GM19455 (cell line): ENCODE measurements around the gene PRDX3.
A peak's percentile ranks its signal among the peaks of the same experiment; 100 is the strongest.
"Not testable (repeated sequence)": the region's sequence is repeated elsewhere in the genome, so short reads cannot be mapped to it uniquely, and the experiment has no call there.

ENCODE experiments used
- ATAC-seq: cut with Tn5 transposase; IDR thresholded peaks from one replicate; pipeline ENCODE4 v1.9.1; 2021; ENCODE audit not compliant: unreplicated experiment

PRDX3 gene

DNA sequence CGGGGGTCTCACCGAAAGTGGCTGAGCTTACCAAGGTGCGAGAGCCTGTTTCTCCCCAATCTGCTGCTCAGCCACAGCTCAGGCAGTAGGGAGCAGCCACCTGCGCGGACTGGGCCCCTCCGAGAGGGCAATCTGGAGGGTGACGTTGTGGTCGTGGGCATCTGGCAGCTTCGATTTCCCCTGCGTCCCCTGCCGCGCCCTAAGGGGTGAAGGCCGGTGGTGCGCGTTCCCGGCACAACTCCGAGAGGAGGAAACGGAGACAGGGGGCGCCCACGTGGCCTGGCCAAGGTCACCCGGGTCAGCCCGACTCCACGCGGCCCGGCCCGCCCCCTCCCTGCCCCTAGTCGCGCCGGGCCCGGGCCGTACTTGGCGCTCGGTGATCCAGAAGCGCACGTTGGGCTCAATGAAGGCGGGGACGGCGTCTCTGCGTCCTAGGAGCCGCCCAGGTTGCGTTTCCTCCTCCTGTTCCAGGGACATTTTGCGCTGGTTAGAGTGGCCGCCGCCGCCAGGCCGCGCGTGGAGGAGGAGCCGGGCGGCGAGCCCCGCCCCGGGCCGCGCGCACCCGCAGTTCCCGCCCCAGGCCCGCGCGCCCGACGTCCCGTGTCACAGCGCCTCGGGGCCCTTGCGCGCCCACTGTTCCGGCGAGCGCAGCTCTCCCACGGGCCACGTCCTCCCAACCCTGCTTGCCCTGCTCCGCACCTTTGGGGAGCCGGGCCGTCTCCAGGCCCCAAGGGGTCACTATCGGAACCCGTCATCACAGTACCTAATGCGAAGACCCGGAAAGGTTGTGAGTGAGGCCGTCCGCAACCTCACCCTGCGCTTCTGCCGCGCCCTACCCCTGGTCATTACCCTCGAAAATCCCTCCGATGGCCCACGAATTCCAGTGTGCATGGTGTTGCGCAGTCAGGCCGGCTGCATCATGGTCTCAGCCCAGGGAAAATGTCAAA is 13.2 kb downstream of the PRDX3 start, which contains the start of gene SFXN4:
TSS of gene SFXN4 (minus strand) at position 544 of the 947 bp plus-strand sequence. CDS start at position 477, 67 bp downstream.
- ATAC-seq = peak; percentile 95

DNA sequence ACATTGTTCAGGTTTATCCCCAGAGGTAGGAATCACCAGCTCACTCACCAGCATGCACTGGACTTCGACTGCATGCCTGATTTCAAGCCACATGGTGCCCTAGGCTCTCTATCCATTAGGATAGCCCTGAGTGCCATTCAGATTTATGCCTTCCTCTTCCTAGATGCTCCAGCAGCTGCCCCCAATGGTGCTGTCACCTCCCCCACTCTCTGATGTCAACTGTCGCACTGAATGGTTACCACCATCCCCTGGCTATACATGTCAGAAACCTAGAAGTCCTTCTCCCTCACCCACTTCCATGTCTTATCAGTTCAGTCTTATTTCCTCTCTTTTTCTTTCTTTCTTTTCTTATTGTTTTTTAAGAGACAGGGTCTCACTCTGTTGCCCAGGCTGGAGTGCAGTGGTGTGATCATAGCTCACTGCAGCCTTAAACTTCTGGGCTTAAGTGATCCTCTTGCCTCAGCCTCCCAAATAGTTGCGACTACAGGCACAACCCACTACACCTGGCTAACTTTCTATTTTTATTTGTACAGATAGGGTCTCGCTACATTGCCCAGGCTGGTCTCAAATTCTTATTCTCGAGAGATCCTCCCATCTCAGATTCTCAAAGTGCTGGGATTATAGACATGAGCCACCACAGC is 16.0 kb downstream of the PRDX3 start:
- no peak for ATAC-seq

DNA sequence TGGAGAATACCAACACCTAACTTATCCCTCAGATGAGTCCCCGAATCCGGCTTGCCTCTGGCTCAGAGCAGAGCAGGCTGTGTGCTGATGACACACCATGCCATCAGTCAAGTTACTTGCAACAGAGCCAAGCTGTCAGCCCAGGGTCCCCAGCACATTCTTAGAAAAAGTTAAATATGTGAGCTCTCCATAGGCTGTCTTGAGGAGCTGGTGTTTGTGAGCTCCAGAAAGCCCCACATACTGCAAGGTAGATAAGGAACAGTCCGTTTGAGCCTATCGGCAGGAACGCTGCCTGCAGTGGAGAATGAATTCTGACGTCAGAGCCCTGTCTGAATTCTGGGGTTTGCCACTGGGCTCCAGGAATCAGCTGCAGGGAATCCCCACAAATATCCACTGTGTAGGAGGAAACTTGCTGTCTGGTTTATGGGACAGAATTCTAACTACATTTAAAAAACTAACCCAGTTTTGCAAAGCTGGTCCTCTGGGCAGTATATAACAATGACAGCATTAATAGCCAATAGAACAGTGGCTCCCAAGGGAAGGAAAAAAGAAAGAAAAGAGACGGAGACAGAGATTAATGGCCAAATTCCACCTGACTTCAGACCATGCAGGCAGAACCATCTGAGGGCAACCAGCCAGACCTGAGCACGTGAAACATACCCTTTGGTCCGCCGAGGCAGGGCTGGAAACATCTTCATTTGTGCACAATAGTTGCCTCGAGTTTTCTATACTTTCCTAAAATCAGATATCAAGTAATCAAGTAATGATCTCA is 16.7 kb downstream of the PRDX3 start:
- no peak for ATAC-seq

DNA sequence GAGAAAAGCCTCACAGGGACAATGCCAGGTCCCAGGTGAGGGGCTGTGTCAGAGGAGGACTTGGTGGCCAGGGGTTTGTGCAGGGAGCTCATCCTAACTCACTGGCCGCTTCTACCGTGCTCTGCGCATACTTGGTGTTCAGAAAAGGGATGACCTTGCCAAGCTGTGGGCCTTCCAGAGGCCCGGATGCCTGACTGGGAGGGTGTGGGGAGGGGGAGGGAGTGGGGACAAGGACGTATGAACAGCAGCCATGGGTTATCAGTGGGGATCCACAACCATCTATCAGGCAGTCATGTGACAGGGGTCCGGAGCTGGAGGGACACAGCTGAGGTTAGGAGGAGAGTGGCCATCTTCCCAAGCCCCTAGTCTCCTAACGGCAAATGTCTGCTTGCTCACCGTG is 19.3 kb downstream of the PRDX3 start:
- ATAC-seq = no peak

DNA sequence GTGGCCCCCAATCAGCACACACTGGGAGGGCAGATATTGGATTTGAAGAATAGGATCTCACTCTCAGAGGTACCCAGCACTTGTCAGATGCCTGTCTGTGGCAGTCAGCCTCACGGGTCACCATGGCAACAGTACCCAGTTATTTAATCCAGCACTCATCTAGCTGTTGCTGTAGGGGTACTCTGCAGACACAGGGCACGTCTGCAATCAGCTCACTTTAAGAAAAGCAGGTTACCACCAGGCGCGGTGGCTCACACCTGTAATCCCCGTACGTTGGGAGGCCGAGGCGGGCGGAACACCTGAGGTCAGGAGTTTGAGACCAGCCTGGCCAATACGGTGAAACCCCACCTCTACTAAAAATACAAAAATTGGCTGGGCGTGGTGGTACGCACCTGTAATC is 25.0 kb downstream of the PRDX3 start:
- no peak for ATAC-seq

DNA sequence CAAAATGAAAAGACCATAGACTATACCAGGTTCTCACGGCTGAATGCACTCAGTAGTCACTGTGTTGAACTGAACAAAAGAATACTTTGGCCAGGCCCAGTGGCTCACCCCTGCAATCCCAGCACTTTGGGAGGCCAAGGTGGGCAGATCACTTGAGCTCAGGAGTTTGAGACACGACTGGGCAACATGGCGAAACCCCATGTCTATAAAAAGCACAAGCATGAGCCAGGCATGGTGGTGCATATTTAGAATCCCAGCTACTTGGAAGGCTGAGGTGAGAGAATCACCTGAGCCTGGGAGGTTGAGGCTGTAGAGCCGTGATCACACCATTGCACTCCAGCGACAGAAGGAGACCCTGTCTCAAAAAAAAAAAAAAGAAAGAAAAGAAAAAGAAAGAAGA is 25.6 kb downstream of the PRDX3 start:
- no peak for ATAC-seq

DNA sequence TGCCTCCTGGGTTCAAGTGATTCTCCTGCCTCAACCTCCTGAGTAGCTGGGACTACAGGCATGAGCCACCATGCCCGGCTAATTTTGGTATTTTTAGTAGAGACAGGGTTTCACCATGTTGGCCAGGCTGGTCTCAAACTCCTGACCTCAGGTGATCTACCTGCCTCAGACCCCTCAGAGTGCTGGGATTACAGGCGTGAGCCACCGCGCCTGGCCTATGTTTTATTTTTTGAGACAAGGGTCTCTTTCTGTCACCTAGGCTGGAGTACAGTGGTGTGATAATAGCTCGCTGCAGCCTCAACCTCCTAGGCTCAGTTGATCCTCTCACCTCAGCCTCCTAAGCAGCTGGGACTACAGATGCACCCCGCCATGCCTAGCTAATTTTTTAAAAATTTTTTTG is 27.0 kb downstream of the PRDX3 start:
- not testable (repeated sequence) for ATAC-seq

DNA sequence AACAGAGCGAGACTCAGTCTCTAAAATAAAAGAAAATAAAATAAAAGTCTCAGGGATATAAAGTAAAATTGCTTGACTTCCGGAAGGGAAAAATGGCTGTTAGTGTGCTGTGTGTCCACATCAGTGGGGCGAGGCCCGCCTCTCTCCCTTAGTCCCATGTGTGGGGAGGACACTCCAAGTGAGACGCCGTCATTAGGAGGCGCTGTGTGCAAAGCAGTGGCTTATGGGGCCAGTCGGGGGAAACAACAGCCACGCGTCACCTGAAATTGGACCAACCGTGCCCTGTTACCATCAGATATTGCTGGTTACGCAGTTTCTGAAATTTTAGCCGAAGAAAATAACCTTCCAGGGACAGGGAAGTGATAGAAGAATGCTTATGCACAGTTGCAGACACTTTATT is 28.9 kb downstream of the PRDX3 start:
- no peak for ATAC-seq

DNA sequence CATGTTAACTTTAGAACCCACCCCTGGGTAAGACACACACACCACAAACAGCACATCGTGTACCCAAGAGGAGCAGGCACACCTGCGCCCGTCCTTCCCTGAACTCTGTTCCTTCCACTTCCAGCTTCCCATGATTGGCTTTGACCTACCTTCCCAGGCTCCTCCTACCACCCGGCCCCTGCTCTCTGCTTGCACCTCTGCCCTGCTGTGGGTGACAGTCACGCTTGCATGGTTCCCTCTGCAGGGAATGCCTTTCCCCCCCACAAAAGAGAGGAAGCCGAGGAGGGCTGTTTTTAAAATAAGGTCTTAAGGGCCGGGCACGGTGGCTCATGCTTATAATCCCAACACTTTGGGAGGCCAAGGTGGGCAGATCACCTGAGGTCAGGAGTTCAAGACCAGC is 29.5 kb downstream of the PRDX3 start:
- ATAC-seq = no peak

DNA sequence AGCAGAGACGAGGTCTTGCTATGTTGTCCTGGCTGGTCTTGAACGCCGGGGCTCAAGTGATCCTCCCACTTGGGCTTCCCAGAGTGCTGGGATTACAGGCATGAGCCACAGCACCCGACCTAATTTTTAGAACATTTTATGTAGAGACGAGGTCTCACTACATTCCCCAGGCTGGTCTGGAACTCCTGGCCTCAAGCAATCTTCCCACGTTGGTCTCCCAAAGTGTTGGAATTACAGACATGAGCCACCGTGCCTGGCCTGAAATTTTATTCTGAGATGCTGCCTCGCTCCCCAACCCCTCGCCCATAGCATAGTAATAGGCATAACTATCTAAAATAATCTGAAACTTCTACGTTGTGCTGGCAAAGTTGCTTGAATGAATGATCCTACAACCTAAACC is 35.0 kb downstream of the PRDX3 start:
- no peak for ATAC-seq

DNA sequence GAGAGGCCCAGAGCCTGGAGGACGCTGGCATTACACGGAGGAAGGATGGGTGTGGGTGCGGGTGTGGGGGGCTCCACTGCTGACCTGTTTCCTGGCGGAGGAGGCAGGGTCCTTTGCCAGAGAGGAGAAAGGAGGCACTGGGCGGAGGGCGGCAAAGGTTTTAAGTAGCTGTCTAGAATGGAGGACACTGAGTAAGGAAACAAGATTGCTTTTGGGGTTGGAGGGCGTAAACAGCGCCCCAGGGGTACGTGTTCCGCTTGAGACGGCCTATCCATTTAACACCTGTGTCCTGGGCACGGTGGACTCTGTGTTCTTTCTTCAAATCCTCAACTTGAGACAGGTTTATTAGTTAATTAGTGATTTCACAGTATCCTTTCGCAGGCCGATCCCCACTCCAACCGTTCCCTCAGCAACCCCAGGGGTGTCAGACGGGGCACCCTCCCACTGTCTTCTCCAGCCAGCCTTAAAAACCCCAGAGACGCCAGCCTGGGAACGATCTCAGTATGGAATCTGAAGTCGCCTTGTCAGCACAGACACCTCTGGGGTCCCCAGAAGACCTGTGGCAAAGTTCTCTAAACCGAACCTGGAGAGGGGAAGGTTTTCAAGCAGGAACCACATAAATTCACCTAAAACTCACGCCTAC is 37.9 kb downstream of the PRDX3 start:
- no peak for ATAC-seq

DNA sequence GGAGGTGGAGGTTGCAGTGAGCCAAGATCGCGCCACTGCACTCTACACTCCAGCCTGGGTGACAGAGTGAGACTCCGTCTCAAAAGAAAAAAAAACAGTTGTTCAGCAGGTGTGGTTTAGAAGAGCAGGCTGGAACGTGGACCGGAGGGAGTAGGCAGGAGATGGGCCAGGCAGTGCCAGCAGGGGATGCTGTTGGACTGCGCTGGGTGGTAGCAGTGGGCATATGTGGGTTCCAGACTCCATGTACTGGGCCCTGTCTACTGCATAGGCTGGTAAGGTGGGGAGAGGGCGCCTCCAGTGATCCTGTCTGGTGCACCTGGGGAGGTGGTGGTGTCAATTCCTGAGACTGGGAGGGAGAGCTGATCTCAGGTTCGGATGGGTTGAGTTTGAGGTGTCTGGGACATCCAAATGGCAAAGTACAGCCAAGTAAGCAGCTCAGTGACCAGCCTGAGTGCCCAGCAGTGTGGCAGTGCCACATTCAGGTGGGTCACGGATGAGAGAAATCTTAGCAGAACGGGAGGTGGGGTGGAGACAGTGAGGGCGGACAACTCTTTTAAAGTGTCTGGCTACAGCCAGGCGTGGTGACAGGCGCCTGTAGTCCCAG is 39.0 kb downstream of the PRDX3 start:
- ATAC-seq = no peak

DNA sequence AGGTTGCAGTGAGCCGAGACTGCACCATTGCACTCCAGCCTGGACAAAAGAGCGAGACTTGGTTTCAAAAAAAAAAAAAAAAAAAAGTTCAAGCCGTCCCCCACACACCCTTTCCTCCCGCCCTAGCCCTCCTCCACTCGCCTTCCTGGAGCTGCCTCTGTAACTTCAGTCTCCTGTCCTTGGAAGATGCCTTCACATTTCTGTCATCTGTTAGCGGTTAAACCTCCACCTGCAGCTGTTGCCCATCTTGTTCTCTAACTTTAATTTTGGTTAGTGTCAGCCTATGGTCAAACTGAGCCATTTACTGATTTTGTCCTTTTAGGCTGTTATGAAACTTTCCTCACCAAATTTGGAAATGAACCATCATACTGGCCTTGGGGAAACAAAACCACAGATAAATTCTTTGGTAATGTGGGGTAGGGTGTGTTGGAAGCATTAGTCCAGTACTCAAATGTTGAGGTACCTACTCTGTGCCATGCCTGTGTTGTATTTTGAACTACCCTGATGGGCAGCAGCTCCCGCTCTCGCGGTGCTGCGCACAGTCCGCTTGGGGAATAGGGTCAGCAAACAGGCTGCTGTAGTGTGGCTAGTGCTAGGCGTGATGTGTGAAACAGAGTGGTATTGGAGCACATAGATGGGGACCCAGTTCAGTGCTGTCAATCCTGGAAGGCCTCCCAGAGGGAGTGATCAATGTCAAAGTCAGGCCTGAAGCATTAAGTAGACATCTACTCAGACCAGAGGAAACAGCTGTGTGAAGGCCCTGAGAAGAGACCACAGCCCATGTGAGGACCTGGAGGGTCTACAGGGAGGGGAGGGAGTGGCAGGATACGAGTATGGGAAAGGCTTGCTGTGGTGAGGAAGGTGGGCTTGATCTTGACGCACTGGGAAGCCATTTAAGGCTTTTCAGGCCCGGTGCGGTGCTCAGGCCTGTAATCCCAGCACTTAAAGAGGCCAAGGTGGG is 40.0 kb downstream of the PRDX3 start:
- no peak for ATAC-seq

DNA sequence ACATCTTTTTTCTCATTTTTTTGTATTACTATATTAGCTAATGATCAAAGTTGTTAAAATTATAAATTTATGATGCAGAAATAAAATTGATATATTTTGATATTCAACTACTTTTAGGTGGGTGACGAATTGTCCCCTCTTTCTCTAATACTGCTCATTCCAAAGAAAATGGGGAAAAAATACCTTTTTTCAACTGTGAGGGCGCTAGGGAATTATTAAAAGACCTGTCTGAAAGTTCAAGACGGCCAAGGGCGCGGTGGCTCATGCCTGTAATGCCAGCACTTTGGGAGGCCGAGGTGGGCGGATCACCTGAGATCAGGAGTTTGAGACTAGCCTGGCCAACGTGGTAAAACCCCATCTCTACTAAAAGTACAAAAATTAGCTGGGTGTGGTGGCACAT is 40.7 kb downstream of the PRDX3 start:
- ATAC-seq = not testable (repeated sequence)

DNA sequence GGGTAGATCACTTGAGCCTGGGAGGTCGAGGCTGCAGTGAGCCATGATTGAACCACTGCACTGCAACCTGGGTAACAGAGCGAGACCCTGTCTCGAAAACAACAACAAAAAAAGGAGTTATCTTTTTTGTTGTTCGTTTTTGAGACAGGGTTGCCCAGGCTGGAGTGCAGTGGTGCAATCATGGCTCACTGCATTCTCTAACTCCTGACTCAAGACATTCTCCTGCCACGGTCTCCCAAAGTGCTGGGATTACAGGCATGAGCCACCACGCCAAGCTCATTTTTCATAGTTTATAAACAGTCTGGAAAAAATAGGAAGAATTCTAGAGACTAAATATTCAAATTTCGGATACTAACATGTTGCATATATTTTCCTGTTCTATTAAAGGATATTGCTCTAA is 42.5 kb downstream of the PRDX3 start:
- no peak for ATAC-seq

DNA sequence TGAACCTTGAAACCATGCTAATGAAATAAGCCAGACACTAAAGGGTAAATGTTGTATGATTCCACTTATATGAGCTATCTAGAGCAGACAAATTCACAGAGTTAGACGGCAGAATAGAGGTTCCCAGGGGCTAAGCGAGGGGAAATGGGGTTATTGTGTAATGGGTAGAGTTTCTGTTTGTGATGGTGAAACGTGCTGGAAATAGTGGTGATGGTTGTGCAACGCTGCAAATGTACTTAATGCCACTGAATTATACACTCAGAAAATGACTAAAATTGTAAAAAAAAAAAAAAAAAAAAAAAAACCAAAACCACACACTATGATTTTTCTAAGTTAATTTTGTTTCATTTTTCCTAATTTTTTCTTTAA is 43.1 kb downstream of the PRDX3 start:
- no peak for ATAC-seq

DNA sequence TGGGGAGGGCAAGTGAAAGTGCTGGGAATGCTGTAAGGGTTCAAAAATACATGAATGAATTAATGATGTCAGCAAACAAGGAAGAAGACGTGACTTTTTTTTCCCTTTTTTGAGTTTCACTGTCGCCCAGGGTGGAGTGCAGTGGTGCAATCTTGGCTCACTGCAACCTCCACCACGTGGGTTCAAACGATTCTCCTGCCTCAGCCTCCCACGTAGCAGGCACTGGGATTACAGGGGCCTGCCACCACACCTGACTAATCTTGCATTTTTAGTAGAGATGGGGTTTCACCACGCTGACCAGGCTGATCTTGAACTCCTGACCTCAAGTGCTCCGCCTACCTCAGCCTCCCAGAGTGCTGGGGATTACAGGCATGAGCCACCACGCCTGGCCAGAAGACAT is 44.7 kb downstream of the PRDX3 start:
- ATAC-seq = no peak

DNA sequence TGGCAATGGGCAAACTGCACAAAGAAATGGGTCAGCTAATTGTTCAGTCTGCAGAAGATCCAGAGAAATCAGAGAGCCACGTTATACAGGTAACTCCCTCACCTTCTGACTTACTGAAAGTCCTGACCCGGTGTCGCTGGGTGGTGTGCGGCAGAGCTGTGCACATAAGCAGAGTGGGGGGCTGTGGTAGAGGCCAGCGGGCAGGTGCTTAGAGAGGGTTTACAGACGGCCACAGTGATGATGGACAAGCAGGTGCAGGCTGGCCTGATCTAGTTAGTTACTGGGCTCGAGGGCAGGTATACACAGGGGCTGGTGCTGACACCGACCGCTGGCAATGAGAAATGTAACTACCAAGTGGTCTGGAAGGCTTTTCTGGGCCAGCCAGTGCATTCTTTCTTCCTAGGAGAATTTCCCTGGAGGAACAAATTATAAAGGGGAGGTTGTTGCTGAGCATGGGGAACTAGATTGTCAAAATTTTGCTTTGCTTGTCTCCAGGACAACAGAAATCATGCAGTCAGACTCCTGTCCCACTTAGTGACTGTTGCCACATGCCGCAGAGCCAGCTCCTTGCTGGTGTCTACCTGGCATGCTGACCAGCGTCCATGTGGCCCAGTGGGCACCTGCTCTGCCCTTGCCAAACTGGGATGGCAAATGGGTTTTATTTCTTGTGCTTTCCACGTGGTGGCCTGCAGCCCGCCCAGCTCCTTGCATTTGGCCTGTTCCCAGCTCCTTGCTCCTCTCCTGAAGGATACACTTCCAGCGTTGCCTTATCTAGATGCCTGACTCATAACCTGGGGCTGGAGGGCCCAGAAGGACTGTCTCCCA is 45.9 kb downstream of the PRDX3 start:
- ATAC-seq = no peak
